GM21528 (cell line): ENCODE results near the gene NR1H4.
A peak's percentile ranks its signal among the peaks of the same experiment; 100 is the strongest.
"Not testable (repeated sequence)": the region's sequence is repeated elsewhere in the genome, so short reads cannot be mapped to it uniquely, and the experiment has no call there.

Experiments
- ATAC-seq: cut with Tn5 transposase; IDR thresholded peaks from one replicate; pipeline ENCODE4 v1.9.1; 2021; ENCODE audit warnings: mild to moderate bottlenecking, moderate library complexity; ENCODE audit not compliant: unreplicated experiment, low FRiP score

NR1H4 gene

DNA sequence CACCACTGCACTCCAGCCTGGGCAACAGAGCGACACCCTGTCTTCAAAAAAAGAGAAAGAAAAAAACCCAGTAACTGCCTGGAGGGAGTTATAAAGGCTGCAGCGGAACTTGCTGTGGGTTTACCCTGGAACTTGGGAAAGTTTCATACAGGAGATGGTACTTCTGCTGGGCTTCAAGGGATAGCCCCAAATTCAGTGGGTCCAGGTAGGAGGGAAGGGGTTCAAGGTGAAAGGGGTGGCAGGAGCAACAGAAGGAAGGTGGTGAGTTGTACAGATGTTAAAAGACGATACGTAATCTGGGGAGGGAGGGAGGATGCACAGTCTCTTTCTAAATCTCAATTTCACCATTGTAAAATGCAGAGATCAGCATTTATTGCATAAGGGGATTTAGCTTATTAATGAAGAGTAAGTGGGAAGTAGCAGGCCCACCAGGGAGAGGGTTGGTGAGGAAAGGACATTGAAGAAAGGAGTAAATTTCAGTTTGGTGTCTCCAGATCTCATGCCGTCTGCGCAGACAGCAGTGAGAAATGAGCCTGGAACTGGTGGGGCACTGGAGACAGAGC lies 91.3 kb downstream of the NR1H4 start:
- ATAC-seq, result no peak

DNA sequence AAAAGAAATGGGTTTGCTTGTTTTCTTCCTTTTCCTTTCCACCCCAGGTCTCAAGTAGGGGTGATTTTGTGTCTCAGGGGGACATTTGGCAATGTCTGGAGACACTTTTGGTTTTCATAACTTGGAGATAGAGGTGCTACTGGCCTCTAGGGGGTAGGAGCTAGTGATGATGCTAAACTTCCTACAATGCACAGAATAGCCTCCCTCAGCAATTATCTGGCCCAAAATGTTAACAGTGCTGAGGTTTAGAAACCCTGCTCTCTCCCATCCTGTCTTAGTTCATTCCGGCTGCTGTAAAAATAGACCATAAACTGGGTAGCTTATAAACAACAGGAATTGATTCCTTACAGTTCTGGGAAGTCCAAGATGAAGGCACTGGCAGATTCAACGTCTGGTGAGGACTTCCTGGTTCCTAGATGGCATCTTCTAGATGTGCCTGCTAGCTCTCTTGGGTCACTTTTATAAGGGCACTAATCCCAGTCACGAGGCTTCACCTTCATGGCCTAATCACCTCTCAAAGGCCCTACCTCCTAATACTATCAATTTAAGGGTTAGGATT lies 92.4 kb downstream of the NR1H4 start:
- no peak for ATAC-seq

DNA sequence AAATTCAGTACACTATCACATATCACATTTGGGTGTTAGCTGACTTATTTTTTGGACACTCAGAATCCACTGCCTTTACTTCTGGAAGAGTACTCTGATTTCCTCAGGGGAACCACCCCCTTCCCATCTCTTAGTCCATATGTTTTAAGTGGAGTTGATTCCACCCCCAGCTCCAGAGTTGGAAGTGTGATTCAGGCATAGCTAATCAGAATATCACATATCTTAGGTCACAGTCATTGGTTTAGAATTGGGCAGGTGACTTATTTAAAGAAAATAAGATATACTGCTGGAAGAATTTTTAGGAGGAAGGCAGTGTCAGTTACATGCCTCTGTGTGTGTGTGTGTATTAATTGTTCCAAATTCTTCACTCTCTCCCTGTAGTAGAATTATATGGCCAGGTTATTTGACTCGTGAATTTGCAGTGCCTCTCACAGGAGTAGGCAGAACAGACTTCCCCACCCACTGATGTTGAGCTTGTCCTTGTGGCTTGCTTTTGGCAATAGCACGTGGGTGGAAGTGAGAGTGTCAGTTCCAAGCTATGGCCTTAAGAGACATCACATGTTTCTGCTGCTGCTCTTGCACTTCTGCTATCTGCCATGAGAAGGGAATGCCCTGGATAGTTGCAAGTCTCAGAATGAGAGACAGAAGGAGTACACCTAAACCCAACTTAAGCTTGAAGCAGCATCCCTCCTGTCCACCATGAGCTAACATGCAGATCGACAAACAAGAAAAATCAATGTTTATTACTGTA lies 93.4 kb downstream of the NR1H4 start:
- ATAC-seq, result peak; percentile 92

DNA sequence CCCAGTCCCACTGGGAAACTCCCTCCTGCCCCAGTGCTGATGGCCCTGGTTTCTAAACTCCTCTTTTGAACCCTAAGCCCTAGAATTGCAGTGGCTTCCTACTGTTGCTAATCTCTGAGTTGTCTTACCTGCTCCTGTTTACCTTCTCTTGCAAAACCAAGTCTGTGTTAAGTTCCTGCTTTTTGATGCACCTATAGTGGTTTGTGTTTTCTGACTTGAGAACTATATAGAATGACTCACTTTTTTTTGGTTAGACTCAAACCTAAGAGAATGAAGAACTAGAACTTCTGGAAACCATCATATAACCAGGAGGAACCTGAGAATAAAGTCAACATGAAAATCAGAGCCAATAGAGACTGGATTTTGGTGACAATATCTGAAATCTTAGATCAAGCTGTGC lies 94.3 kb downstream of the NR1H4 start:
- peak; percentile 21 for ATAC-seq

DNA sequence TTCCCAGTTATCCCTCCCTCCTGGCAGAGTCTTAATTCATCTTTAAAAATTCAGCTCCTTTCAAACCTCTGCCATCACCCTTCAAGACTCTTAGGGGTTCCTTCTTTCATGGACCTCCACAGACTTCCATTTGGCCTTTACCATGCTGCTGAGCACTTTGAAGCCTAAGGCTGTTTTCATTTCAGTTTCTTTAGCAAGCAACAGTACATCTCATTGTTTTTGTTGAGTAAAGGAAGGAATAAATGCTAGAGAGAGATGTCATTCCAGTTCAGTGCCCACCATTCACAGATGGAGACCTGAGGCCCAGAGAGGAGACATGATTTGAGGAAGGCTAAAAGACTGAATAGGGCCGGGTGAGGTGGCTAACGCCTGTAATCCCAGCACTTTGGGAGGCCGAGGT lies 98.5 kb downstream of the NR1H4 start:
- ATAC-seq, result no peak

DNA sequence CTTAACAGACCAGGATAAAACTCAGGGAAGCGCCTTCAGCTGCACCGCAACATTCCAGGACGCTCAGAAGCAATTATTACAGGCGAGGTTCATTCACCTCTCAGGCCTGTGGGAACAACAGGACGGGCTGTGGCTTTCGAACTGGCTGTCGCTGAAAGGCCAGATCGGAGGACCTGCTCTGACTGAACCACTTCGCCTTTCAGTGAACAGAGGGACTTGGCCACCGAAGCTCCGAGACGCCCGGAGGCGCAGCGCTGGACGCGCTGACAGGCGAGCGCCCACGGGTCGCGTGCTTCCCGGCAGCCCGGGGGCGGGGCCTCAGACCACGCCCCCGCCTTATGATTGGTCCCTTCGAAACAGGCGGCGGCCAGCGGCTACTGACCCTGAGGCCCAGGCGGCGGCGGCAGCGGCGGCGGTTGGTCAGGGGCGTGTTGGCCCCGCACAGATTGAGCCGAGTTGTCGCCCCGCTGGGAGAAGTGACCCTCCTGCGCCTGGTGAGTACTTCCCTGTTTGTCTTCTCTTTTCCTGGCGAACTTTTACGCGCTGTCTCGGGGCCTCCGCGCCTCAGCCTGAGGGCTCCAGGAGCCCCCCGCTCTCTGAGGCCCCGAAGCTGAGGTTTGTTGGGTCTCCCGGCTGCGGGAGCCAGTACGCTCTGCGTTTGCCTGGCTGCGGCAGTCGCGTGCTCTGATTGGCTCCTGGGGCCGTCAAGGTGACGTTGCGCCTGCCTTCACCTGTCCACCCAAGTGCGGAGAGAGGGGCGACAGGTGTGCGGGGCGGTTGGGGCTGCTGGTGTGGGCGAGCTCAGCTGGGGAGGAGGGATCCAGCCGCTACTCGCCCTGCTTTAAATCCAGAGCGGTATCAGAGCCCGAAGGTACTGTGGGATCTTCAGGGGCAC lies 99.9 kb downstream of the NR1H4 start, which contains the start of gene GAS2L3:
GAS2L3 (plus strand) TSS at position 393 of the 895 bp plus-strand sequence. CDS start 21,221 bp downstream, outside the sequence.
- peak; percentile 98 for ATAC-seq

DNA sequence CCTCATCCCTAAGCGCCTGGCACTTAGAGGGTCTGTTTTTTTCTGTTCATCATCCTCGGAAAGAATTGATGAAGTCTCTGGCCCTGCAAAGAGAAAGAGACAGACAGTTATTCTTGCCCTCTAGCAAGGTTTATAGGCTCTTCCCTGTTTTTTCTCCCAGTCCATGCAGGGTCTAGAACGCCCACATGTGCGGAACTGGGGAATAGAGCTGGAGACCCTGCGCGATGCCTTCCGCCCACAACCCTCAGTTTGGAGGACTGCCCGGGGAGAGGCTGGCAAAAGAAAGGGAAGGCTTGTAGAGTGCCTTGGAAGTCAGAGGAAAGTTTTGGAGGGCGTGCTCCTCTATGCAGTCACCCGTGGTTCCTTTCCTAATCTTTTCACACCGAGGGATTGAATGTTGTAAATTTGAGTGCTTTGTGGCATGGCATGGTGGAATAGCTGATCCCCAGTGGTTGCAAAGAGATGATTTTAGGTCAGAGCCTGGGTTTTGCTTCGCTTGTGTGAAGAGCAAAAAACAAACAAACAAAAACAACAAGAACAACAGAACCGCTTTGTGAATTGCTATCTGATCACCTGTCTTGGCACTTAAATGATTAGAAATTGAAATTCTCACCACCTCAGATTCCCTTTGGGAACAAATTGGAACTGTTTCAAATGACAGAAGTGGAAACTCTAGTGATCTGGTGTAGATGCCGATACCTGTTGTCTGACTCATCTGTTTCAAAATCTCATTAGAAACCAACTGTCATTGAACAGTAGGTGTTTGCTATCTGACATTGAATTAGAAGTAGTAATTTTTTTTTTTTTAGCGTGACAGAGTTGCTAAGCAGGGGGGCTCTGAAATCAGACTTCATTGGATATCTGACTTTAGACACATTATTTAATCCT lies 100.8 kb downstream of the NR1H4 start:
- peak; percentile 13 for ATAC-seq

DNA sequence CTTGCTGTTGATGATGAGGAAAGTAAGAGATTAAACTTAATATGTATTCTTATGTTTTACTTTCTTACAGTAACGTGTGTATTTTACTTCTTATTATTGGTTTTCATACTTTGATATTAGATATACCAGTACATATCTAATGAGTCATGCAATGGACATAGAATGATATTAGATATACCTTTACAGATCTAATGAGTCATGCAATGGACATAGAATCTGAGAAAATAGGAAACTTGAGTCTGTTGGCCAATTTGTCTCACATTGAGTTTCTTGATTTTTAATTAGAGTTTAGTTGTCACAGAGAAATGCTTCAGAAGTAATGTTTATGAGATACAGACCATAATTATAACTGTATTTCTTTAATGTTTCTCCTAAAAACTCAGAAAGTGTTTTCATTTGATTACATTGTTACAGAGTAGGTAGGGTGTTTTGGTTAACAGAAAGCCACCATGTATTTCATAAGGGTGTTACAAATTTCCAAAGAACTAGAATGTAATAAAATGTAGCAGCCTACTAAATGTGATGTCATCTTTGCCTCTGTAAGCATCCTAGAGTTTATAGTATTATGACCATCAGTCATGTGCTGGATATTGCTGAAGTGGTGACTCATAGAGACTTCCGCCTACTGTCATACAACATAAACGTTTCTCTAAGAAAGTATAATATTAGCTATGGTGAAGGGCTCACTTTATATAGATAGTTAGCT lies 102.8 kb downstream of the NR1H4 start:
- no peak for ATAC-seq

DNA sequence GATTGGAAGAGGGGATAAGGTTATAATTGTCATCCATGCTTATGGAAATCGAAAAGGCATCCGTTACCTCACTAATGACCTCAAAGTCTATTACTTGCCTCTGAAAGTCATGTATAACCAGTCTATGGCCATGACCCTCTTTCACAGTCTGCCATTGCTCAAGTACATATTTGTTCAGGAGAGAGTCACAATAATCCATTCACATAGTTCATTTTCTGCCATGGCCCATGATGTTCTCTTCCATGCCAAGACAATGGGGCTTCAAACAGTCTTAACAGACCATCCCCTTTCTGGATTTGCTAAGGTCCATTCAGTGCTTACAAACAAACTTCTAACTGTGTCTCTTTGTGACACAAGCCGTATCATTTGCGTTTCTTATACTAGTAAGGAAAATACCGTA lies 105.3 kb downstream of the NR1H4 start:
- no peak for ATAC-seq

DNA sequence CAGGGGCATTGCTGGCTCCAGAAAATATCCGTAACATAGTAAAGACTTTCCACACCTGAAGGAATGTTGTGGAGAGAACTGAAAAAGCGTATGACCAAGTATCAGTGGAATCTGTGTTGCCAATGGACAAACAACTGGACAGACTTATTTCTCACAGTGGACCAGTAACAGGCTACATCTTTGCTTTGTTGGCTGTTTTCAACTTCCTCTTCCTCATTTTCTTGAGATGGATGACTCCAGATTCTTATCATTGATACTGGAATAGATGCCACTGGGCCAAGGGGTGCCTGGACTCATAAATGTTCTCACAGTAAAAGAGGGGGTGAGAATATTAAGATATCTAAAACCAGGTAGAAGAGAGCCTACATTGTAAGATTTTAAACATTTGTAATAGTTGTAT lies 106.2 kb downstream of the NR1H4 start:
- ATAC-seq, result no peak

DNA sequence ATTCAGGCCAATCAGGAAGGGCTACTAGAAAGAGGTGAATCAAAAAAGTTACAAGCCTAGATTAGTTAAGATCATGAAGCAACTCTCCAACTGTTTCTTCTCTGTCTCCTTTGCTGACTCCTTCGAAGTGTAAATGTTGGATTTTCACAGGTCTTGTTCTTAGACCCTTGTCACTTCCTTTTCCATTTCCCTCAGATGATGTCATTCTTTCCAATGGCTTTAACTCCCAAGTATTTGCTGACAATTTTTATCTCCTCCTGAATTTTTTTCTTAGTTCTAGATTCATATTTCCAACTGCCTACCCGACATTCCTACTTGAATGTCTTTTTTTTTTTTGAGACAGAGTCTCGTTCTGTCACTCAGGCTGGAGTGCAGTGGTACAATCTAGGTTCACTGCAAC lies 110.6 kb downstream of the NR1H4 start:
- ATAC-seq, result no peak

DNA sequence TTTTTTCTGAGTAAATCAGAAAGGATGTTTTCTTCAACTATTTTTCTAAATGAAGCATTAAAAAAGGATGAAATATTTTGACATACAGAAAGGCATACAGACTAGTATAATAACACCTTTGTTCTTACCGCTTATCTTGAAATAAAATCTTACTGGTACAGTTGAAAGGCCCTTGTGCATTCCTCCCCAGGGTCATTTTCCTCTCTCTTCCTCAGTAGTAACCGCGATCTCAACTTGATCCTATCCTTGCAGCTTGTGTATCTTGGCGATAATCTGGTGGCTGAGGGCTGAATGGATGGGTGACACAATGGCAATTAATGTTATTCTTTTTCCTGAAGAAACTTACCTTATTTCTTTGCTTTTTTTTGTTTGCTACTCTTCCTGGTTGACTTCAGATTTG lies 118.3 kb downstream of the NR1H4 start:
- ATAC-seq, result no peak

DNA sequence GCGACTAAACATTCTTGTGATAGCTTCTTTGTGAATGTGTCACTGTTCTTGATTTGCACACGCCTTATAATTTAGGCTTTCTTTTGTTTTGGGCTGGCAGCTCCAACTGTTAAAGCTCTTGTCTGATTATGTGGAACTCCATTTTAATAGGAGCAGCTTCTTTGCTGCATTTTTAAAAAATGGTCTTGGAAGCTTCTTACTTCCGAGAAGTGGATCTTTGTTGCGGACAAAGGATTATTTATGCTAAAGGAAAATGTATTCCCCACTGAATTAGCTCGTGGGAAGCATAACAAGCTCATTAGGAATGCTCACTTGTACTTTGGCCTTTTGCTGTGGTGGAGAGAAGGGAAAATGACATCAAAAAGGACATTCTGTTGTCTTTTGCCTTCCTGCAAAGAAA lies 119.8 kb downstream of the NR1H4 start:
- ATAC-seq, result no peak

DNA sequence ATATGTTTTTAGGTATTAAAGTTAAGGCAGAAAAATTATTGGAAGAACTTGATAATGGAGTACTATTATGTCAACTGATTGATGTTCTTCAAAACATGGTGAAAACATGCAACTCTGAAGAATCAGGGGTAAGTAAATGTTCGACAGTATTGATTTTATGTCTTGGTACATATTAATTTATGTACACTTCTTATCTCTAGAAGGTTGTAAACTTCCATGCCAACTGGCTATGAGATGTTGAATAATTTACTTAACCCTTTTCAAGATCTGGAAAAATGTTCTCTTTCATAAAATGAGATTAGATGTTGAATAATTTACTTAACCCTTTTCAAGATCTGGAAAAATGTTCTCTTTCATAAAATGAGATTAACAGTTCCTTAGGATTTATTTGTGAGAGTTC lies 128.0 kb downstream of the NR1H4 start:
- ATAC-seq, result no peak

DNA sequence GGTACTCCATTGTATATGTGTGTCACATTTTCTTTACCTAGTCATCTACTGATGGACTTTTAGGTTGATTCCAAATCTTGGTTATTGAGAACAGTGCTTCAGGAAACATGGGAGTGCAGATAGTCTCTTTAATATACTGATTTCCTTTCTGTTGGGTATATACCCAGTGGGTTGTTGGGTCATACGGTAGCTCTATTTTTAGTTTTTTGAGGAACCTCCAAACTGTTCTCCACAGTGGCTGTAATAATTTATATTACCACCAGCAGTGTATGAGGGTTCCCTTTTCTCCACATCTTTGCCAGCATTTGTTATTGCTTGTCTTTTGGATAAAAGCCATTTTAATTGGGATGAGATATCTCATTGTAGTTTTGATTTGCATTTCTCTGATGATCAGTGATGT lies 129.3 kb downstream of the NR1H4 start:
- ATAC-seq, result not testable (repeated sequence)

DNA sequence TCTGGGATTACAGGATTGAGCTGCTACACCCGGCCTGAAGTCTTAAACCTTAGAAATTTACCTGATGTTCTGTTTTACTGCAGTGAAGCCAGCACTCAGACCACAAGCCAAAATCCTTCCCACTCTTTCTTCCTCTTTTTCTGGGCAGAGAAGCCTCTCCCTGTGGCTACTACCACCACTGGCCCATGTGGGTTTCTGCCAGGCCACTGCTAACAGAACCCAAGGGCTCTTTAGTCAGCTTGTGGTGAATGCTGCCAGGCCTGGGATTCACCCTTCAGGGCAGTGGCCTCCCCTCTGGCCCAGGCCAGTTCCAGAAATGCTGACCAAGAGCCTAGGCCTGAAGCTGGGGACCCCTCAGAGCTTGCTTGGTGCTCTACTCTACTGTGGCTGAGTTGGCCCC lies 135.1 kb downstream of the NR1H4 start:
- ATAC-seq, result no peak

DNA sequence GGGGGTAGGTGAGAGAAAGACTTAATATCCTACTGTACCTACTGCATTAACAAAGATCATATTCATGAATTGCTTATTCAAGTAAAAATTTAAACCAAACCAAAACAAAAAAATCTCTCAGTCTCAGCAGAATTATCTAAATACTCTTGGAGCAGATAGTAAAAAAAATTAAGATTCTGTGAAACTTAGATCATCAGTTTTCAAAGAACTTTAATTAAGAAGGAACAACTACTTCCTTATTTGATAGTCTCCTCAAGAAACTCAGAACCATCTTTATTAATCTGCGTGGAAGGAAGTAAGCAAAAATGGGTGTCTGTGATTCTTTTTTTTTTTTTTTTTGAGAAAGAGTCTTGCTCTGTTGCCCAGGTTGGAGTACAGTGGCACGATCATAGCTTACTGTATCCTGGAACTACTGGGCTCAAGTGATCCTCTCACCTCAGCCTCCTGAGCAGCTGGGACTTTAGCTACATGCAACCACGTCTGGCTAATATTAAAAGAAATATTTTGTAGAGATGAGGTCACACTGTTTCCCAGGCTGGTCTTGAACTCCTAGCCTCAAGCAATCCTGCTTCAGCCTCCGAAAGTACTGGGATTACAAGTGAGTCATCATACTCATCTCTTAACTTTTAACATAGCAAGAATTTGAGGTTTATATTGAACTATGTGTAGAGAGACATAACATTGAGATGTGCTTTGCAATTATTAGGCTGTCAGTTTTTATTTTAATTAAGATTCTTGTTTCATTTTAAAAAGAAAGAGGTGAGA lies 137.2 kb downstream of the NR1H4 start:
- ATAC-seq, result no peak

DNA sequence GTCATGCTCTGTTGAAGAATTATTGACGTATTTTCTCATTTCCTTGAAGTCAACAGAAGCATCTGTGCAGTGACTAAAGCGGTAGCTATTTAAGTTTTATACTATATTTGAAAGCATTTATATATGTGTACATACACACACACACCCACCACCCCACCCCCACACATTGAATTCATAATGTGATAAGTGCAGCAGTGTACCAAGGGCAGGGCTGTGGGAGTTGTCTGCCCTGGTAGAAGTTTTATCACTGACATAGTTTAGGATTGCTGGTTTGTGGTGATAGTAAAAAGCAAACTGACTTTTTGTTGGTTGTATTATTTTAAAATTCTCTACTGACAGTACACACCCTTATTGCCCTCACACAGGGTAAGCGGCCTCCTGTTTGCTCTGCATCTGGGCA lies 138.9 kb downstream of the NR1H4 start:
- ATAC-seq, result no peak
